Esophagus muscularis mucosa (tissue), 3 donors: Measurements from ENCODE around the gene BTF3.

ENCODE experiments used
- POLR2A ChIP-seq: fragments of 450-650 bp; IDR thresholded peaks from one replicate; pipeline ENCODE4 v1.6.1; 2017; ENCODE audit warnings: antibody characterized with exemption, moderate library complexity, mild to moderate bottlenecking, low read depth
- POLR2AphosphoS5 ChIP-seq, 2 donors: sonication (generic); formaldehyde crosslinking; IDR thresholded peaks; one replicate each; pipeline ENCODE4 v1.6.1; 2017; ENCODE audit warnings: antibody characterized with exemption in 2 of 2
- TF ChIP-seq, protein P1 (sequence below), 3 experiments: fragments of 200-600 bp in 2 of 3; fragments of 450-650 bp in 1 of 3; sonication (generic) in 2 of 3; IDR thresholded peaks; one replicate each; pipeline ENCODE4 v1.5.1; 2017 to 2019; ENCODE audit warnings: antibody characterized with exemption in 3 of 3, mild to moderate bottlenecking in 2 of 3, moderate library complexity in 1 of 3

DNA sequence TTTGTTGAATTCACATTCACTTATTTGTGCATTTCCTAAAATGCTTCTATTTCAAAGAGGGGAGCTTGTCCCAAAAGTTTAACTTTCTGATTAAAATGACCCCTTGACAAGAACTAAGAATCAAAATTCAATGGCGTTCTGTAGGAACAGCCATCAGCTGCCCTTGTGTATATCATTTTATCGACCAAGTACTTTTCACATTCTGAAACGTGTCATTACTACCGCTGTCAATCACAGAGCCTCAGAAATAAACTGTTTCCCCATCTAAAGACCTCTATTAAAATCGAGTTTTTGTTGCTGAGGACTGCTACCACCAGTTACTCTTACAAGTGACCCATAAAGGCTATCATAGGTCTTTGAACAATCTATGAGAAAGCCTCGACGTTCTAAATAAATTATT lies 48.1 kb upstream of the BTF3 start:
- TF ChIP-seq POLR2A (no peak), POLR2AphosphoS5 (IDR thresholded peaks at IDR 0.05) (no peak)
- TF ChIP-seq, protein P1, sequence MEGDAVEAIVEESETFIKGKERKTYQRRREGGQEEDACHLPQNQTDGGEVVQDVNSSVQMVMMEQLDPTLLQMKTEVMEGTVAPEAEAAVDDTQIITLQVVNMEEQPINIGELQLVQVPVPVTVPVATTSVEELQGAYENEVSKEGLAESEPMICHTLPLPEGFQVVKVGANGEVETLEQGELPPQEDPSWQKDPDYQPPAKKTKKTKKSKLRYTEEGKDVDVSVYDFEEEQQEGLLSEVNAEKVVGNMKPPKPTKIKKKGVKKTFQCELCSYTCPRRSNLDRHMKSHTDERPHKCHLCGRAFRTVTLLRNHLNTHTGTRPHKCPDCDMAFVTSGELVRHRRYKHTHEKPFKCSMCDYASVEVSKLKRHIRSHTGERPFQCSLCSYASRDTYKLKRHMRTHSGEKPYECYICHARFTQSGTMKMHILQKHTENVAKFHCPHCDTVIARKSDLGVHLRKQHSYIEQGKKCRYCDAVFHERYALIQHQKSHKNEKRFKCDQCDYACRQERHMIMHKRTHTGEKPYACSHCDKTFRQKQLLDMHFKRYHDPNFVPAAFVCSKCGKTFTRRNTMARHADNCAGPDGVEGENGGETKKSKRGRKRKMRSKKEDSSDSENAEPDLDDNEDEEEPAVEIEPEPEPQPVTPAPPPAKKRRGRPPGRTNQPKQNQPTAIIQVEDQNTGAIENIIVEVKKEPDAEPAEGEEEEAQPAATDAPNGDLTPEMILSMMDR (IDR thresholded peaks at IDR 0.05), result no peak
